ENCODE results near the gene SDHAF4.
A peak's percentile ranks its signal among the peaks of the same experiment; 100 is the strongest.

Gene SDHAF4

GRCh38 chr6:70566751-70567382 is at the start of gene SDHAF4:
TSS of gene SDHAF4 (plus strand) at chr6:70566930. CDS start at chr6:70566941, 11 bp downstream.
- TF ChIP-seq CTCF (IDR thresholded peaks at IDR 0.05; ENCODE audit: control insufficient read depth, insufficient read depth, low read depth, low read length, missing control alignments) = no peak
- peak; percentile 20 for DNase-seq (ENCODE audit: low read depth)
- H3K4me3 ChIP-seq (ENCODE audit: control insufficient read depth, low read depth, low read length) = peak within 1 kb of the TSS; percentile 62

GRCh38 chr6:70518723-70519122 is 48.0 kb upstream of the SDHAF4 start:
- DNase-seq (ENCODE audit: low read depth) = no peak
- TF ChIP-seq CTCF (IDR thresholded peaks at IDR 0.05; ENCODE audit: control insufficient read depth, insufficient read depth, low read depth, low read length, missing control alignments) = no peak
- no peak overlapping the region for H3K4me3 ChIP-seq (ENCODE audit: control insufficient read depth, low read depth, low read length)

DNA sequence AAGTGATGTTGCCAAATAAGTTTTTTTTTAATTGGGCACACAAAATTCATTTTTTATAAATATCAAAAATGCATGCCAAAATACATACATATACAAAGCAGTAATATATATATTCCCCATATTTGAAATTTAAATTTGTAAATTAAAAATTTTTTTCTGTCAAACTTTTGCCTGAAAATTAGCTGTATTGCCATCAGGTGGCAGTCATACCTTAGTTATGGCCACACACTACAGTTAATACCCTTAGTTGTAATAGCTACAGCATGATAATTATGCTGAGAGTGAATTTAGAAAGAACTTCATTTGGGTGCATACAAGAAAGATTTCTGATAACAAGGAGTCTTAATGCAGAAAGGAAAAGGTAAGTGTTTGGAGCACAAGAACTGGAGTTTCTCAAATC is 46.2 kb upstream of the SDHAF4 start:
- peak; percentile 19 for TF ChIP-seq CTCF (IDR thresholded peaks at IDR 0.05; ENCODE audit: control insufficient read depth, insufficient read depth, low read depth, low read length, missing control alignments)
- no peak overlapping the region for H3K4me3 ChIP-seq (ENCODE audit: control insufficient read depth, low read depth, low read length)
- DNase-seq (ENCODE audit: low read depth) = no peak

DNA sequence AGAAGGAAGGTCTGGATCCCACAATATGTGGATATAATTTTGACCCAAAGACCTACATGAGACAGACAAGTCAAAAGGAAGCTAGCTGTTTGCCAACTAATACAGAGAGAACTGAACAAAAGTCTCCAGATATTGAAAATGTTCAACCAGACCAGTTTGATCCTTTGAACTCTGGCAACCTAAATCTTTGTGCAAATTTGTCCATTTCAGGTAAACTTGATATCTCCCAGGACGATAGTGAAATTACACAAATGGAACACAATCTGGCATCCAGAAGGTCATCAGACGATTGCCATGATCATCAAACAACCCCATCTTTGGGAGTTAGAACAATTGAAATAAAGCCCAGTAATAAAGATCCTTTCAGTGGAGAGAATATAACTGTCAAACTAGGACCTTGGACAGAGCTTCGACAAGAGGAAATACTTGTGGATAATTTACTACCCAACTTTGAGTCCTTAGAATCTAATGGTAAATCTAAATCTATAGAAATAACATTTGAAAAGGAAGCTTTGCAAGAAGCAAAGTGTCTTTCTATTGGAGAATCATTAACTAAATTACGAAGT is 41.9 kb upstream of the SDHAF4 start:
- H3K4me3 ChIP-seq (ENCODE audit: control insufficient read depth, low read depth, low read length) = no peak overlapping the region
- TF ChIP-seq CTCF (IDR thresholded peaks at IDR 0.05; ENCODE audit: control insufficient read depth, insufficient read depth, low read depth, low read length, missing control alignments) = no peak
- DNase-seq (ENCODE audit: low read depth) = no peak

GRCh38 chr6:70527071-70527737 is 39.5 kb upstream of the SDHAF4 start:
- peak; percentile 37 for DNase-seq (ENCODE audit: low read depth)
- TF ChIP-seq CTCF (IDR thresholded peaks at IDR 0.05; ENCODE audit: control insufficient read depth, insufficient read depth, low read depth, low read length, missing control alignments) = no peak
- no peak overlapping the region for H3K4me3 ChIP-seq (ENCODE audit: control insufficient read depth, low read depth, low read length)

- DNase-seq (ENCODE audit: low read depth) = no peak
- TF ChIP-seq CTCF (IDR thresholded peaks at IDR 0.05; ENCODE audit: control insufficient read depth, insufficient read depth, low read depth, low read length, missing control alignments) = no peak
These were observed 36.7 kb upstream of the SDHAF4 start for GRCh38 chr6:70530023-70530422.

More at GRCh38 chr6:70530023-70530422, 36.7 kb upstream of the SDHAF4 start:
- no peak overlapping the region for H3K4me3 ChIP-seq (ENCODE audit: control insufficient read depth, low read depth, low read length)

Measured in AG09309 (cell line).